K562 (cell line): ENCODE data around the gene NSMCE1. TPM values are rescaled to one million over a fixed set of nuclear protein-coding genes. Genes with fewer than 3 reads are reported as not detected.

Experiments
- ATAC-seq: fragments of 200-7000 bp; cut with Tn5 transposase; 3 replicates; pipeline ENCODE4 v1.9.1; 2020; ENCODE audit warnings: moderate library complexity
- BruUV-seq: library from RNA; stranded (reverse); fragments of 400-500 nt; replicated peaks from 2 replicates; lab custom pipeline; 2021; lab: Mats Ljungman, UMichigan
- CTCF ChIA-PET: fragments of 300-600 bp; formaldehyde crosslinking; extraction: SDS; loops from one replicate; lab custom pipeline; 2021; ENCODE audit warnings: low intra/inter-chr PET ratio; lab: Yijun Ruan, JAX
- POLR2A ChIA-PET: fragments of 300-600, 350-650 bp; sonication (Branson Sonifier 250); formaldehyde crosslinking; extraction: SDS; loops from one replicate; lab custom pipeline; 2021; ENCODE audit warnings: antibody characterized with exemption, inconsistent platforms; lab: Yijun Ruan, JAX
- DNase-seq, 4 experiments: peaks; one replicate each; pipeline versions ENCODE4 v3.0.0 to v3.0.0-alpha.2; 2011 to 2018; ENCODE audit warnings: low spot score in 3 of 4, mixed read lengths in 3 of 4; ENCODE audit errors: extremely low read depth in 1 of 4
- FAIRE-seq: peaks from 2 replicates; lab custom pipeline; 2011; peaks lifted over from hg19 to GRCh38; lab: Jason Lieb, UNC
- H2AFZ ChIP-seq: 2 replicates; pipeline ENCODE4 v1.6.0; 2011; ENCODE audit warnings: low read depth, low read length, control low read depth, inconsistent platforms
- H3K27ac ChIP-seq: fragments of 200-600 bp; 3 replicates; pipeline ENCODE4 v1.8.0; 2011; ENCODE audit warnings: low read depth, mild to moderate bottlenecking, control low read depth, inconsistent platforms, low read length, moderate library complexity, mixed read lengths; ENCODE audit errors: extremely low read depth
- H3K27me3 ChIP-seq, 2 experiments: fragments of 300-600 bp in 1 of 2; 2 replicates in 1 of 2; 3 replicates in 1 of 2; pipeline versions ENCODE4 v1.6.0 to v1.8.0; 2011; ENCODE audit warnings: inconsistent platforms in 2 of 2, low read length in 2 of 2, mild to moderate bottlenecking in 1 of 2, mixed read lengths in 1 of 2, moderate library complexity in 1 of 2; ENCODE audit not compliant: control insufficient read depth in 2 of 2, insufficient read depth in 2 of 2
- H3K36me3 ChIP-seq: fragments of 300-600 bp; 3 replicates; pipeline ENCODE4 v1.8.0; 2011; ENCODE audit warnings: mild to moderate bottlenecking, low read length, inconsistent platforms; ENCODE audit not compliant: control insufficient read depth, insufficient read depth
- H3K4me1 ChIP-seq, 2 experiments: fragments of 200-600 bp in 1 of 2; replicated peaks in 1 of 2; 2 replicates in 1 of 2; 3 replicates in 1 of 2; pipeline versions ENCODE4 v1.5.1 to v1.8.0; 2011; ENCODE audit warnings: inconsistent platforms in 2 of 2, low read length in 2 of 2, mild to moderate bottlenecking in 1 of 2, mixed read lengths in 1 of 2, moderate library complexity in 1 of 2; ENCODE audit not compliant: control insufficient read depth in 2 of 2, insufficient read depth in 2 of 2
- H3K4me2 ChIP-seq: 2 replicates; pipeline ENCODE4 v1.6.1; 2011; ENCODE audit warnings: low read length, control low read depth, inconsistent platforms, mixed read lengths; ENCODE audit not compliant: insufficient read depth
- H3K4me3 ChIP-seq: fragments of 200-600 bp; sonication (generic), shearing (Covaris generic); 2 replicates; pipeline ENCODE4 v1.5.1; 2016; ENCODE audit warnings: control low read depth, inconsistent platforms
- H3K79me2 ChIP-seq: fragments of 200-600 bp; 3 replicates; pipeline ENCODE4 v1.8.0; 2011; ENCODE audit warnings: low read length, inconsistent platforms; ENCODE audit not compliant: control insufficient read depth, insufficient read depth
- H3K9ac ChIP-seq, 2 experiments: 2 replicates each; pipeline versions ENCODE4 v1.6.0 to v1.6.1; 2011; ENCODE audit warnings: low read depth in 2 of 2, low read length in 2 of 2, control low read depth in 1 of 2, inconsistent platforms in 1 of 2, mild to moderate bottlenecking in 1 of 2, mixed read lengths in 1 of 2; ENCODE audit not compliant: insufficient read depth in 1 of 2
- H3K9me1 ChIP-seq: one replicate; pipeline ENCODE4 v1.6.0; 2011; ENCODE audit warnings: inconsistent platforms, mild to moderate bottlenecking, low read length, moderate library complexity; ENCODE audit not compliant: control insufficient read depth, insufficient read depth
- H3K9me3 ChIP-seq: replicated peaks from 2 replicates; pipeline ENCODE4 v1.5.1; 2011; ENCODE audit warnings: low read depth, low read length, inconsistent platforms; ENCODE audit not compliant: control insufficient read depth, insufficient read depth
- H4K20me1 ChIP-seq: replicated peaks from 2 replicates; pipeline ENCODE4 v1.6.1; 2011; ENCODE audit warnings: low read length, inconsistent platforms, mixed read lengths; ENCODE audit not compliant: control insufficient read depth, insufficient read depth
- BMI1 ChIP-seq: fragments of 150-350 bp; IDR thresholded peaks from 2 replicates; pipeline ENCODE4 v1.6.1; 2014; ENCODE audit warnings: low read length
- ETS2 ChIP-seq: IDR thresholded peaks from 2 replicates; pipeline ENCODE4 v1.6.1; 2016; ENCODE audit warnings: borderline replicate concordance, missing genetic modification characterization, mild to moderate bottlenecking, moderate library complexity, missing compliant biosample characterization; ENCODE audit not compliant: poor library complexity, severe bottlenecking
- FOXA3 ChIP-seq, 2 experiments: fragments of 450-650 bp in 1 of 2; sonication (generic) in 1 of 2; formaldehyde crosslinking; IDR thresholded peaks in 1 of 2; conservative IDR thresholded peaks in 1 of 2; 2 replicates each; pipeline versions ENCODE4 v1.4.0 to v1.8.0; 2020 to 2022; ENCODE audit warnings: mild to moderate bottlenecking in 2 of 2, missing genetic modification reagents in 1 of 2
- NCOA4 ChIP-seq: fragments of 450-650 bp; IDR thresholded peaks from 2 replicates; pipeline ENCODE4 v1.6.1; 2018; ENCODE audit warnings: mild to moderate bottlenecking; ENCODE audit not compliant: partially characterized antibody
- SOX6 ChIP-seq: fragments of 450-650 bp; IDR thresholded peaks from 2 replicates; pipeline ENCODE4 v1.6.1; 2014; ENCODE audit warnings: mild to moderate bottlenecking
- ZMIZ1 ChIP-seq, 2 experiments: fragments of 150-350 bp in 1 of 2; IDR thresholded peaks; 2 replicates each; pipeline ENCODE4 v1.6.1; 2012 to 2016; ENCODE audit warnings: low read depth in 2 of 2, low read length in 2 of 2, mild to moderate bottlenecking in 1 of 2, moderate library complexity in 1 of 2
- ZNF133 ChIP-seq: fragments of 250-450 bp; sonication (Bioruptor Pico); IDR thresholded peaks from 2 replicates; pipeline ENCODE4 v1.4.0; 2020; ENCODE audit warnings: mild to moderate bottlenecking
- ZNF24 ChIP-seq: fragments of 450-650 bp; IDR thresholded peaks from 2 replicates; pipeline ENCODE4 v1.6.1; 2016
- ZNF398 ChIP-seq: fragments of 250-450 bp; sonication (Bioruptor Pico); IDR thresholded peaks from 2 replicates; pipeline ENCODE4 v1.8.0; 2021; ENCODE audit warnings: moderate library complexity, mild to moderate bottlenecking, inconsistent platforms
- ZNF644 ChIP-seq: fragments of 200-800 bp; sonication (Bioruptor generic); IDR thresholded peaks from 2 replicates; pipeline ENCODE4 v1.6.1; 2016; ENCODE audit warnings: low read depth, missing genetic modification characterization, missing compliant biosample characterization
- ZNF668 ChIP-seq: fragments of 250-450 bp; sonication (Bioruptor Pico); IDR thresholded peaks from 2 replicates; pipeline ENCODE4 v1.8.0; 2022; ENCODE audit warnings: mild to moderate bottlenecking, inconsistent platforms
- WGBS: fragments of 100-300 bp; shearing (Covaris generic); methylation state at CpG from one replicate; pipeline ENCODE4 v1.1.6; 2016; ENCODE audit warnings: low coverage, mixed read lengths; ENCODE audit not compliant: insufficient coverage; ENCODE audit errors: missing lambda C conversion rate; 5-methylcytosine and 5-hydroxymethylcytosine counted together
- in situ Hi-C: fragments of 300-500 bp; cut with MboI; formaldehyde crosslinking; loops from 4 replicates; pipeline ENCODE4 v1.15.0; 2018; ENCODE audit warnings: inconsistent platforms, mixed read lengths
- intact Hi-C: fragments of 100-400 bp; cut with micrococcal nuclease; formaldehyde crosslinking; loops from 2 replicates; pipeline ENCODE4 v1.14.2; 2022
- polyA plus RNA-seq, 8 experiments: library from polyadenylated mRNA; depleted of rRNA in 4 of 8; stranded (reverse) in 5 of 8; unstranded in 3 of 8; fragments of >200 nt; fragmentation: Nextera tagmentation in 2 of 8; fragmentation: Illumina TruSeq in 1 of 8; extraction: Ambion mirVana in 2 of 8; extraction: Trizol in 1 of 8; gene quantifications; 2 replicates each; pipeline versions ENCODE4 v1.2.1 to v1.2.3, GENCODE V29; 2011 to 2014; ENCODE audit warnings: inconsistent platforms in 1 of 8, missing spikeins in 1 of 8
- total RNA-seq, 7 experiments: library from RNA; depleted of rRNA in 6 of 7; stranded (reverse); fragments of >200 nt in 6 of 7; fragmentation: Illumina TruSeq in 2 of 7; extraction: Trizol in 2 of 7; gene quantifications; 2 replicates each; pipeline versions ENCODE4 v1.2.1 to v1.2.3, GENCODE V29; 2011 to 2021; ENCODE audit warnings: low replicate concordance in 1 of 7

The NSMCE1 gene
- total and polyA plus RNA-seq, 9 of the 15 experiments (the other 6 are each of a cell fraction or from before 2014, with no cell fraction given), result 52.1 to 163 (median 61.5) TPM

- Histone ChIP-seq H4K20me1 (no peaks in the 10 kb centered on the region), H3K27ac (no peak overlapping the region), H2AFZ (no peak overlapping the region), H3K4me1 (peaks cover 17 to 47% of the 10 kb centered on the region in 2 experiments), H3K4me3 (no peak overlapping the region), H3K36me3 (peaks cover 29% of the 10 kb centered on the region; the same call in 2 of the 3 replicates), H3K79me2 (no peaks in the 10 kb centered on the region), H3K4me2 (no peak overlapping the region), H3K9ac (peak overlapping the region in 1 of 2 experiments; percentile 50; a peak in 2 of 4 replicates), H3K9me1 (no peaks in the 10 kb centered on the region), H3K9me3 (no peaks in the 10 kb centered on the region), H3K27me3 (no peaks in the 10 kb centered on the region)
- ATAC-seq (no peak), DNase-seq (no peak), FAIRE-seq (no peak)
- in situ Hi-C loops (loop anchor here (5.0 kb wide), 1 partner anchor 140 kb away; no protein-coding TSS in a partner anchor), intact Hi-C loops (no loop called here)
- POLR2A ChIA-PET, result no interaction called here
- WGBS, result 82% methylated on average over 24 of the region's 26 CpGs
- CTCF ChIA-PET, result no interaction called here
- no TSS peak for BruUV-seq
- TF ChIP-seq ZMIZ1 (IDR thresholded peaks at IDR 0.05; ENCODE audit: low read depth in 2 of 2, low read length in 2 of 2), result no peak
- no peak for TF ChIP-seq SOX6
- no peak for TF ChIP-seq ETS2 (tag)
- TF ChIP-seq ZNF24, result no peak
- no peak for TF ChIP-seq ZNF133 (CRISPR knock-in tag)
- TF ChIP-seq FOXA3 (CRISPR knock-in tag; conservative IDR thresholded peaks at IDR 0.05 in 1 of 2, IDR thresholded peaks at IDR 0.05 in 1 of 2), result no peak
- TF ChIP-seq ZNF644, result no peak
- TF ChIP-seq ZNF668 (CRISPR knock-in tag), result no peak
- no peak for TF ChIP-seq ZNF398 (CRISPR knock-in tag)
- no peak for TF ChIP-seq NCOA4
- TF ChIP-seq BMI1, result no peak
Observed at GRCh38 chr16:27232061-27232900, 36.3 kb downstream of the NSMCE1 start.
